HepG2 (cell line): Measurements from ENCODE around the gene TMEM266. TPM values are rescaled to one million over a fixed set of nuclear protein-coding genes. Genes with fewer than 3 reads are reported as not detected.

Experiments
- ATAC-seq: fragments of 200-7000 bp; cut with Tn5 transposase; 3 replicates; pipeline ENCODE4 v1.9.1; 2020; ENCODE audit warnings: mild to moderate bottlenecking, moderate library complexity
- BruUV-seq: library from RNA; stranded (reverse); fragments of 400-500 nt; replicated peaks from 2 replicates; lab custom pipeline; 2021; lab: Mats Ljungman, UMichigan
- CTCF ChIA-PET: fragments of 300-600 bp; formaldehyde crosslinking; extraction: SDS; loops from one replicate; lab custom pipeline; 2021; ENCODE audit warnings: low total read pairs, inconsistent platforms, low intra/inter-chr PET ratio; lab: Yijun Ruan, JAX
- POLR2A ChIA-PET: fragments of 350-600 bp; sonication (Branson Sonifier 250); formaldehyde crosslinking; loops from one replicate; lab custom pipeline; 2020; ENCODE audit warnings: antibody characterized with exemption, inconsistent platforms; lab: Yijun Ruan, JAX
- DNase-seq: peaks from one replicate; pipeline ENCODE4 v3.0.0-alpha.2; 2015; ENCODE audit warnings: low spot score
- FAIRE-seq: peaks from 3 replicates; lab custom pipeline; 2011; peaks lifted over from hg19 to GRCh38; lab: Jason Lieb, UNC
- H2AFZ ChIP-seq: one replicate; pipeline ENCODE4 v1.6.1; 2011; ENCODE audit warnings: low read length, inconsistent platforms
- H3K27ac ChIP-seq: fragments of 300-600 bp; 3 replicates; pipeline ENCODE4 v1.8.0; 2011; ENCODE audit warnings: mixed run types, mild to moderate bottlenecking, mixed read lengths, low read length, inconsistent platforms; ENCODE audit not compliant: insufficient read depth; ENCODE audit errors: extremely low read length
- H3K27me3 ChIP-seq, 2 experiments: fragments of 200-600 bp in 1 of 2; 2 replicates in 1 of 2; 3 replicates in 1 of 2; pipeline versions ENCODE4 v1.6.0 to v1.8.0; 2011; ENCODE audit warnings: low read length in 2 of 2, mild to moderate bottlenecking in 2 of 2, moderate library complexity in 2 of 2, inconsistent platforms in 1 of 2; ENCODE audit not compliant: insufficient read depth in 2 of 2, control insufficient read depth in 1 of 2
- H3K36me3 ChIP-seq, 2 experiments: fragments of 200-600 bp in 1 of 2; replicated peaks in 1 of 2; 2 replicates in 1 of 2; 3 replicates in 1 of 2; pipeline versions ENCODE4 v1.5.1 to v1.8.0; 2011; ENCODE audit warnings: low read length in 2 of 2, inconsistent platforms in 1 of 2; ENCODE audit not compliant: insufficient read depth in 2 of 2, control insufficient read depth in 1 of 2
- H3K4me1 ChIP-seq: 2 replicates; pipeline ENCODE4 v1.5.1; 2012; ENCODE audit warnings: low read length, inconsistent platforms; ENCODE audit not compliant: insufficient read depth
- H3K4me2 ChIP-seq: 2 replicates; pipeline ENCODE4 v1.6.0; 2011; ENCODE audit warnings: low read depth, low read length, inconsistent platforms
- H3K4me3 ChIP-seq, 3 experiments: fragments of 200-600 bp in 1 of 3; sonication (generic), shearing (Covaris generic) in 1 of 3; replicated peaks in 1 of 3; 2 replicates each; pipeline ENCODE4 v1.5.1; 2011 to 2016; ENCODE audit warnings: low read length in 3 of 3, inconsistent platforms in 2 of 3, low read depth in 2 of 3, mild to moderate bottlenecking in 2 of 3, control low read depth in 1 of 3, mixed read lengths in 1 of 3; ENCODE audit not compliant: insufficient read depth in 1 of 3
- H3K79me2 ChIP-seq: one replicate; pipeline ENCODE4 v1.6.1; 2011; ENCODE audit warnings: low read length, inconsistent platforms; ENCODE audit not compliant: insufficient read depth
- H3K9ac ChIP-seq: 2 replicates; pipeline ENCODE4 v1.6.0; 2011; ENCODE audit warnings: mild to moderate bottlenecking, low read depth, low read length, inconsistent platforms; ENCODE audit not compliant: insufficient read depth
- H3K9me3 ChIP-seq: 2 replicates; pipeline ENCODE4 v1.5.1; 2012; ENCODE audit warnings: mild to moderate bottlenecking, low read length
- H4K20me1 ChIP-seq: 2 replicates; pipeline ENCODE4 v1.6.0; 2011; ENCODE audit warnings: inconsistent platforms, mild to moderate bottlenecking, low read length, moderate library complexity; ENCODE audit not compliant: insufficient read depth
- ASH2L ChIP-seq: fragments of 300-600, 200-600 bp; sonication (generic); IDR thresholded peaks from 2 replicates; pipeline ENCODE4 v1.7.0; 2017; ENCODE audit warnings: low read depth, mild to moderate bottlenecking, moderate library complexity, mixed read lengths, low read length; ENCODE audit not compliant: insufficient read length
- BCLAF1 ChIP-seq: fragments of 450-650 bp; IDR thresholded peaks from 2 replicates; pipeline ENCODE4 v1.6.1; 2017; ENCODE audit warnings: mild to moderate bottlenecking
- FOXK1 ChIP-seq: sonication (generic); formaldehyde crosslinking; IDR thresholded peaks from 2 replicates; pipeline ENCODE4 v1.4.0; 2020; ENCODE audit warnings: low read depth, missing genetic modification reagents, borderline replicate concordance
- GABPA ChIP-seq, 2 experiments: IDR thresholded peaks; 2 replicates each; pipeline ENCODE4 v1.6.1; 2011 to 2016; ENCODE audit warnings: low read depth in 2 of 2, low read length in 1 of 2, missing biosample characterization in 1 of 2, missing genetic modification characterization in 1 of 2
- HHEX ChIP-seq: IDR thresholded peaks from 2 replicates; pipeline ENCODE4 v1.6.1; 2016; ENCODE audit warnings: control low read depth
- JUNB ChIP-seq: sonication (generic); formaldehyde crosslinking; IDR thresholded peaks from 2 replicates; pipeline ENCODE4 v1.8.0; 2022; ENCODE audit warnings: missing genetic modification reagents, mild to moderate bottlenecking, borderline replicate concordance
- KLF13 ChIP-seq: sonication (generic); formaldehyde crosslinking; IDR thresholded peaks from 2 replicates; pipeline ENCODE4 v1.4.0; 2020; ENCODE audit warnings: mild to moderate bottlenecking, missing genetic modification reagents
- MTA1 ChIP-seq: sonication (generic); formaldehyde crosslinking; IDR thresholded peaks from 2 replicates; pipeline ENCODE4 v1.4.0; 2020; ENCODE audit warnings: missing genetic modification reagents, mild to moderate bottlenecking, borderline replicate concordance
- YEATS4 ChIP-seq: sonication (generic); formaldehyde crosslinking; IDR thresholded peaks from 2 replicates; pipeline ENCODE4 v1.4.0; 2020; ENCODE audit warnings: missing genetic modification reagents, borderline replicate concordance
- ZFYVE20 ChIP-seq: sonication (generic); formaldehyde crosslinking; IDR thresholded peaks from 2 replicates; pipeline ENCODE4 v1.8.0; 2023; ENCODE audit warnings: low read depth, mild to moderate bottlenecking, moderate library complexity, missing genetic modification reagents, borderline replicate concordance
- ZNF234 ChIP-seq: sonication (generic); formaldehyde crosslinking; conservative IDR thresholded peaks from 2 replicates; pipeline ENCODE4 v1.5.1; 2020; ENCODE audit warnings: mild to moderate bottlenecking, missing genetic modification reagents
- ZNF276 ChIP-seq: sonication (generic); formaldehyde crosslinking; IDR thresholded peaks from 2 replicates; pipeline ENCODE4 v1.4.0; 2020; ENCODE audit warnings: mild to moderate bottlenecking, low read depth, missing genetic modification reagents
- ZNF329 ChIP-seq: sonication (generic); formaldehyde crosslinking; IDR thresholded peaks from 2 replicates; pipeline ENCODE4 v1.9.0; 2021; ENCODE audit warnings: low read depth, mild to moderate bottlenecking, missing genetic modification reagents
- ZNF530 ChIP-seq: sonication (generic); formaldehyde crosslinking; IDR thresholded peaks from 2 replicates; pipeline ENCODE4 v1.5.0; 2020; ENCODE audit warnings: low read depth, mild to moderate bottlenecking, missing genetic modification reagents
- ZNF597 ChIP-seq: sonication (generic); formaldehyde crosslinking; IDR thresholded peaks from 2 replicates; pipeline ENCODE4 v1.5.0; 2020; ENCODE audit warnings: missing genetic modification reagents
- ZNF83 ChIP-seq: sonication (generic); formaldehyde crosslinking; IDR thresholded peaks from 2 replicates; pipeline ENCODE4 v1.4.0; 2020; ENCODE audit warnings: missing genetic modification reagents, mild to moderate bottlenecking, borderline replicate concordance
- ZSCAN12 ChIP-seq: sonication (generic); formaldehyde crosslinking; IDR thresholded peaks from 2 replicates; pipeline ENCODE4 v1.9.0; 2021; ENCODE audit warnings: mild to moderate bottlenecking, missing genetic modification reagents
- WGBS: methylation state at CpG from one replicate; pipeline ENCODE4 v1.1.6; 2017; ENCODE audit warnings: low lambda C conversion rate; 5-methylcytosine and 5-hydroxymethylcytosine counted together
- in situ Hi-C: cut with HindIII; loops from 2 replicates; pipeline ENCODE4 v1.10.0; 2017; ENCODE audit warnings: low pct_unique_long_range_greater_than_20kb; ENCODE audit not compliant: extremely low pct_ligation_motif_present
- intact Hi-C: fragments of 100-400 bp; cut with micrococcal nuclease; formaldehyde crosslinking; loops from one replicate; pipeline ENCODE4 v1.10.0; 2022; ENCODE audit not compliant: unreplicated experiment
- polyA plus RNA-seq, 8 experiments: library from polyadenylated mRNA; depleted of rRNA in 3 of 8; stranded (reverse) in 7 of 8; unstranded in 1 of 8; fragments of >200 nt; fragmentation: Illumina TruSeq in 4 of 8; extraction: Trizol in 4 of 8; gene quantifications; 2 replicates each; pipeline versions ENCODE4 v1.2.1 to v1.2.3, GENCODE V29; 2011 to 2016; ENCODE audit warnings: low read depth in 4 of 8, missing spikeins in 1 of 8, mixed read lengths in 1 of 8; ENCODE audit not compliant: insufficient read depth in 1 of 8
- total RNA-seq, 5 experiments: library from RNA; depleted of rRNA; stranded (reverse); fragments of >200 nt; fragmentation: Illumina TruSeq; extraction: Trizol; gene quantifications; 2 replicates each; pipeline ENCODE4 v1.2.3, GENCODE V29; 2016; ENCODE audit warnings: low read depth in 1 of 5

TMEM266 gene
- total and polyA plus RNA-seq, 2 of the 13 experiments (the other 11 are each of a cell fraction or from before 2014, with no cell fraction given), result 0.04 TPM; not detected in 1

- TF ChIP-seq KLF13 (CRISPR knock-in tag), result no peak
- TF ChIP-seq YEATS4 (CRISPR knock-in tag), result no peak
- TF ChIP-seq ZNF276 (CRISPR knock-in tag), result no peak
Observed at GRCh38 chr15:76161153-76162035, 101.6 kb downstream of the TMEM266 start (continued).

- no peaks in the 10 kb centered on the region for H3K9me3 ChIP-seq
- DNase-seq (no peak), ATAC-seq (no peak), FAIRE-seq (no peak)
- H3K4me2 ChIP-seq, result no peak overlapping the region
- no peak overlapping the region for H3K4me3 ChIP-seq
- in situ Hi-C loops (no loop called here), intact Hi-C loops (no loop called here)
- H2AFZ ChIP-seq, result no peak overlapping the region
- H3K79me2 ChIP-seq, result no peaks in the 10 kb centered on the region
- no peaks in the 10 kb centered on the region for H4K20me1 ChIP-seq
- H3K27ac ChIP-seq, result no peak overlapping the region
- H3K9ac ChIP-seq, result no peak overlapping the region
- peaks cover 18% of the 10 kb centered on the region for H3K4me1 ChIP-seq
- H3K27me3 ChIP-seq, result peaks cover 2 to 68% of the 10 kb centered on the region in 2 experiments
- WGBS, result 32% methylated on average over 9 of the region's 12 CpGs
- no peaks in the 10 kb centered on the region for H3K36me3 ChIP-seq
- CTCF ChIA-PET, result no interaction called here
- BruUV-seq, result no TSS peak
- POLR2A ChIA-PET, result no interaction called here
- TF ChIP-seq ZNF83 (CRISPR knock-in tag) (no peak), MTA1 (CRISPR knock-in tag) (no peak), FOXK1 (CRISPR knock-in tag) (no peak), ZSCAN12 (CRISPR knock-in tag) (no peak), ZNF329 (CRISPR knock-in tag) (no peak), ASH2L (no peak), ZFYVE20 (CRISPR knock-in tag) (no peak), GABPA (IDR thresholded peaks at IDR 0.05; ENCODE audit: low read depth, low read length) (no peak), GABPA (CRISPR knock-in tag; IDR thresholded peaks at IDR 0.05; ENCODE audit: low read depth) (no peak), BCLAF1 (no peak), HHEX (no peak), ZNF530 (CRISPR knock-in tag) (no peak), ZNF234 (no peak), ZNF597 (no peak), JUNB (CRISPR knock-in tag) (no peak)
Observed at GRCh38 chr15:76162036-76162398, 102.2 kb downstream of the TMEM266 start.
